Endothelial cell of umbilical vein (primary cell): Measurements from ENCODE around the gene TGFBR3. TPM values are rescaled to one million over a fixed set of nuclear protein-coding genes. Genes with fewer than 3 reads are reported as not detected.

Source experiments
- BruUV-seq: library from RNA; stranded (reverse); fragments of 400-500 nt; replicated peaks from 2 replicates; lab custom pipeline; 2021; lab: Mats Ljungman, UMichigan
- CTCF ChIA-PET: fragments of 300-600, 350-600 bp; sonication (Branson Sonifier 250); formaldehyde crosslinking; loops from one replicate; lab custom pipeline; 2021; ENCODE audit warnings: antibody characterized with exemption, inconsistent platforms; lab: Charles Lee
- POLR2A ChIA-PET: fragments of 300-600, 350-600 bp; sonication (Branson Sonifier 250); formaldehyde crosslinking; loops from one replicate; lab custom pipeline; 2021; ENCODE audit warnings: antibody characterized with exemption, inconsistent platforms; lab: Charles Lee
- DNase-seq: peaks from one replicate; pipeline ENCODE4 v3.0.0-alpha.2; 2011; ENCODE audit warnings: low read depth, low spot score
- FAIRE-seq: peaks from 2 replicates; lab custom pipeline; 2011; peaks lifted over from hg19 to GRCh38; lab: Jason Lieb, UNC
- H2AFZ ChIP-seq: 2 replicates; pipeline ENCODE4 v1.6.0; 2012; ENCODE audit warnings: low read depth, low read length, control low read depth, inconsistent platforms
- H3K27ac ChIP-seq: 2 replicates; pipeline ENCODE4 v1.5.1; 2011; ENCODE audit warnings: low read depth, mild to moderate bottlenecking, control low read depth, low read length, moderate library complexity; ENCODE audit not compliant: insufficient read depth
- H3K27me3 ChIP-seq, 2 experiments: 2 replicates each; pipeline versions ENCODE4 v1.6.0 to v1.6.1; 2011; ENCODE audit warnings: low read length in 2 of 2, mixed read lengths in 1 of 2; ENCODE audit not compliant: control insufficient read depth in 2 of 2, insufficient read depth in 2 of 2
- H3K36me3 ChIP-seq, 2 experiments: 2 replicates in 1 of 2; 3 replicates in 1 of 2; pipeline ENCODE4 v1.5.1; 2011; ENCODE audit warnings: low read length in 2 of 2, mild to moderate bottlenecking in 1 of 2, moderate library complexity in 1 of 2; ENCODE audit not compliant: control insufficient read depth in 2 of 2, insufficient read depth in 2 of 2; ENCODE audit errors: extremely low read depth in 1 of 2
- H3K4me1 ChIP-seq: 3 replicates; pipeline ENCODE4 v1.5.1; 2011; ENCODE audit warnings: mild to moderate bottlenecking, low read length; ENCODE audit not compliant: control insufficient read depth, insufficient read depth; ENCODE audit errors: extremely low read depth
- H3K4me2 ChIP-seq: 2 replicates; pipeline ENCODE4 v1.6.1; 2011; ENCODE audit warnings: low read length, control low read depth, mixed read lengths; ENCODE audit not compliant: insufficient read depth
- H3K4me3 ChIP-seq, 3 experiments: fragments of 200-600 bp in 1 of 3; sonication (generic), shearing (Covaris generic) in 1 of 3; replicated peaks in 1 of 3; 2 replicates each; pipeline ENCODE4 v1.5.1; 2011 to 2016; ENCODE audit warnings: control low read depth in 3 of 3, low read length in 3 of 3, mild to moderate bottlenecking in 2 of 3, inconsistent platforms in 1 of 3, low read depth in 1 of 3, moderate library complexity in 1 of 3; ENCODE audit not compliant: insufficient read depth in 1 of 3
- H3K79me2 ChIP-seq: 2 replicates; pipeline ENCODE4 v1.6.0; 2012; ENCODE audit warnings: low read length, inconsistent platforms; ENCODE audit not compliant: control insufficient read depth, insufficient read depth
- H3K9ac ChIP-seq: replicated peaks from 2 replicates; pipeline ENCODE3; 2011; ENCODE audit warnings: low read length, control low read depth; ENCODE audit not compliant: insufficient read depth; ENCODE audit errors: extremely low read depth
- H3K9me1 ChIP-seq: replicated peaks from 3 replicates; pipeline ENCODE4 v1.6.0; 2011; ENCODE audit warnings: mild to moderate bottlenecking, low read length; ENCODE audit not compliant: control insufficient read depth, insufficient read depth; ENCODE audit errors: extremely low read depth
- H3K9me3 ChIP-seq: replicated peaks from 2 replicates; pipeline ENCODE4 v1.5.1; 2012; ENCODE audit warnings: low read length, inconsistent platforms; ENCODE audit not compliant: control insufficient read depth, insufficient read depth
- H4K20me1 ChIP-seq: replicated peaks from 2 replicates; pipeline ENCODE3; 2011; ENCODE audit warnings: mild to moderate bottlenecking, low read length; ENCODE audit not compliant: control insufficient read depth, insufficient read depth; ENCODE audit errors: extremely low read depth
- CTCF ChIP-seq, 2 donors: IDR thresholded peaks; 1 replicate in 1 of 2; 2 replicates in 1 of 2; pipeline ENCODE4 v1.5.1; 2011; ENCODE audit warnings: low read length in 2 of 2, mild to moderate bottlenecking in 2 of 2, moderate library complexity in 2 of 2, control low read depth in 1 of 2, inconsistent platforms in 1 of 2, low read depth in 1 of 2; ENCODE audit not compliant: insufficient read depth in 1 of 2; ENCODE audit errors: extremely low read depth in 1 of 2
- EZH2 ChIP-seq: IDR thresholded peaks from 2 replicates; pipeline ENCODE4 v1.6.1; 2012; ENCODE audit warnings: borderline replicate concordance, low read depth, mild to moderate bottlenecking, moderate library complexity, low read length, inconsistent platforms; ENCODE audit not compliant: severe bottlenecking
- FOS ChIP-seq: IDR thresholded peaks from 2 replicates; pipeline ENCODE4 v1.6.1; 2011; ENCODE audit warnings: mild to moderate bottlenecking, low read length, moderate library complexity, borderline replicate concordance; ENCODE audit not compliant: insufficient read depth
- GATA2 ChIP-seq: IDR thresholded peaks from 2 replicates; pipeline ENCODE4 v1.7.0; 2011; ENCODE audit warnings: low read depth, mild to moderate bottlenecking, moderate library complexity, mixed read lengths, low read length; ENCODE audit not compliant: insufficient read length, insufficient read depth
- JUN ChIP-seq: IDR thresholded peaks from 2 replicates; pipeline ENCODE4 v1.6.1; 2011; ENCODE audit warnings: borderline replicate concordance, low read depth; ENCODE audit not compliant: insufficient read length, insufficient read depth
- MAX ChIP-seq: IDR thresholded peaks from 2 replicates; pipeline ENCODE4 v1.6.1; 2011; ENCODE audit not compliant: insufficient read depth, insufficient read length
- MYC ChIP-seq: IDR thresholded peaks from one replicate; pipeline ENCODE4 v1.6.1; 2011; ENCODE audit warnings: mild to moderate bottlenecking, low read depth, low read length
- POLR2A ChIP-seq: IDR thresholded peaks from 2 replicates; pipeline ENCODE4 v1.6.1; 2012; ENCODE audit warnings: low read depth, mild to moderate bottlenecking, control low read depth, low read length
- POLR2AphosphoS5 ChIP-seq: IDR thresholded peaks from 2 replicates; pipeline ENCODE4 v1.6.1; 2012; ENCODE audit warnings: low read depth, mild to moderate bottlenecking, control low read depth, low read length, moderate library complexity; ENCODE audit not compliant: insufficient read depth
- dilution Hi-C: fragments of 300-500 bp; cut with MboI; formaldehyde crosslinking; loops from one replicate; pipeline ENCODE4 v1.15.0; 2019; ENCODE audit warnings: low sequenced_read_pairs; ENCODE audit not compliant: extremely low pct_ligation_motif_present
- intact Hi-C: fragments of 100-400 bp; cut with micrococcal nuclease; formaldehyde crosslinking; loops from one replicate; pipeline ENCODE4 v1.10.0; 2022
- polyA plus RNA-seq, 4 experiments: library from polyadenylated mRNA; depleted of rRNA in 3 of 4; stranded (reverse) in 3 of 4; unstranded in 1 of 4; fragments of >200 nt; gene quantifications; 2 replicates each; pipeline versions ENCODE4 v1.2.1 to v1.2.3, GENCODE V29; 2011 to 2012; ENCODE audit warnings: missing spikeins in 1 of 4
- total RNA-seq: library from RNA; stranded (reverse); gene quantifications from 2 replicates; pipeline ENCODE4 v1.2.3, GENCODE V29; 2021

Gene TGFBR3
- total and polyA plus RNA-seq, 2 donors (not counting 3 experiments of a cell fraction or from before 2014, with no cell fraction given): 8.0 to 13.4 TPM

GRCh38 chr1:91753878-91754277 is 132.1 kb downstream of the TGFBR3 start:
- ChIA-PET CTCF (no interaction called here), POLR2A (no interaction called here)
- Histone ChIP-seq H4K20me1 (no peaks in the 10 kb centered on the region), H3K36me3 (no peaks in the 10 kb centered on the region), H3K9ac (no peak overlapping the region), H3K27me3 (no peaks in the 10 kb centered on the region), H3K79me2 (no peaks in the 10 kb centered on the region), H3K4me1 (no peaks in the 10 kb centered on the region), H2AFZ (no peak overlapping the region), H3K9me3 (no peaks in the 10 kb centered on the region), H3K4me3 (no peak overlapping the region), H3K4me2 (no peak overlapping the region), H3K9me1 (no peaks in the 10 kb centered on the region), H3K27ac (no peak overlapping the region)
- no TSS peak for BruUV-seq
- intact Hi-C loops: no loop called here
- no peak for DNase-seq
- FAIRE-seq: no peak
- TF ChIP-seq MYC: no peak
- TF ChIP-seq MAX: no peak
- no peak for TF ChIP-seq POLR2AphosphoS5
- dilution Hi-C loops: no loop called here

- dilution Hi-C loops: no loop called here
- no peak for DNase-seq
- no peaks in the 10 kb centered on the region for H4K20me1 ChIP-seq
- H3K9ac ChIP-seq: no peak overlapping the region
- no peak overlapping the region for H3K27ac ChIP-seq
- ChIA-PET POLR2A (interaction anchor here (1.0 kb wide), 1 partner anchor 29 kb away, joined by 3 read pairs; no protein-coding TSS in a partner anchor), CTCF (interaction anchor here (1.1 to 1.5 kb wide), 2 partner anchors 8 to 240 kb away, joined by 3 to 4 read pairs; no protein-coding TSS in a partner anchor)
- H3K9me3 ChIP-seq: no peaks in the 10 kb centered on the region
- no peaks in the 10 kb centered on the region for H3K4me1 ChIP-seq
- H3K79me2 ChIP-seq: no peaks in the 10 kb centered on the region
- no peaks in the 10 kb centered on the region for H3K36me3 ChIP-seq
- TF ChIP-seq GATA2 (no peak), EZH2 (no peak), MAX (no peak), POLR2A (no peak), FOS (no peak), JUN (no peak), MYC (no peak), CTCF (IDR thresholded peaks at IDR 0.05; ENCODE audit: extremely low read depth in 1 of 2, insufficient read depth in 1 of 2, low read depth in 1 of 2, low read length in 2 of 2) (no peak), POLR2AphosphoS5 (no peak)
- no peaks in the 10 kb centered on the region for H3K9me1 ChIP-seq
- H3K27me3 ChIP-seq: no peaks in the 10 kb centered on the region
- intact Hi-C loops: no loop called here
- BruUV-seq: no TSS peak
- no peak overlapping the region for H3K4me2 ChIP-seq
- FAIRE-seq: no peak
- no peak overlapping the region for H3K4me3 ChIP-seq
- H2AFZ ChIP-seq: no peak overlapping the region
Observed at GRCh38 chr1:91752324-91752723, 133.6 kb downstream of the TGFBR3 start.
